HG03108 (cell line): ENCODE results near the gene RASSF1.

ENCODE experiments used
- ATAC-seq: cut with Tn5 transposase; IDR thresholded peaks from one replicate; pipeline ENCODE4 v1.9.1; 2021; ENCODE audit warnings: moderate library complexity; ENCODE audit not compliant: unreplicated experiment

RASSF1 gene

GRCh38 chr3:50340448-50341329, at the start of gene RASSF1:
Gene RASSF1 (minus strand): TSS chr3:50340836. CDS start chr3:50340805, 31 bp downstream.
- peak; percentile 19 for ATAC-seq

GRCh38 chr3:50389414-50389767, 48.8 kb upstream of the RASSF1 start:
- no peak for ATAC-seq

GRCh38 chr3:50388720-50389413, 48.2 kb upstream of the RASSF1 start:
- no peak for ATAC-seq

- no peak for ATAC-seq
These were observed 47.5 kb upstream of the RASSF1 start for GRCh38 chr3:50388016-50388719.

GRCh38 chr3:50385754-50386153, 45.1 kb upstream of the RASSF1 start:
- ATAC-seq = no peak

GRCh38 chr3:50383750-50384149, 43.1 kb upstream of the RASSF1 start:
- no peak for ATAC-seq

- no peak for ATAC-seq
These were observed 42.1 kb upstream of the RASSF1 start for GRCh38 chr3:50382722-50383121.

- no peak for ATAC-seq
These were observed 40.7 kb upstream of the RASSF1 start for GRCh38 chr3:50381383-50381782.

GRCh38 chr3:50380405-50381085, 39.9 kb upstream of the RASSF1 start:
- ATAC-seq = no peak

- no peak for ATAC-seq
These were observed 38.1 kb upstream of the RASSF1 start for GRCh38 chr3:50378757-50379156.

- no peak for ATAC-seq
These were observed 37.4 kb upstream of the RASSF1 start for GRCh38 chr3:50378024-50378423.

GRCh38 chr3:50375258-50375931, 34.8 kb upstream of the RASSF1 start:
- ATAC-seq = no peak

GRCh38 chr3:50374363-50375257, 34.0 kb upstream of the RASSF1 start:
- ATAC-seq = no peak

- ATAC-seq = no peak
These were observed 32.8 kb upstream of the RASSF1 start for GRCh38 chr3:50373146-50374051.

- no peak for ATAC-seq
These were observed 31.7 kb upstream of the RASSF1 start for GRCh38 chr3:50372349-50372748.

- ATAC-seq = no peak
These were observed 30.6 kb upstream of the RASSF1 start for GRCh38 chr3:50371133-50371685.

- ATAC-seq = no peak
These were observed 30.0 kb upstream of the RASSF1 start for GRCh38 chr3:50370594-50370993.

- ATAC-seq = no peak
These were observed 28.5 kb upstream of the RASSF1 start for GRCh38 chr3:50369012-50369670.
